ENCODE measurements around the gene HNRNPM. TPM values are rescaled to one million over a fixed set of nuclear protein-coding genes. Genes with fewer than 3 reads are reported as not detected.

The HNRNPM gene, protein sequence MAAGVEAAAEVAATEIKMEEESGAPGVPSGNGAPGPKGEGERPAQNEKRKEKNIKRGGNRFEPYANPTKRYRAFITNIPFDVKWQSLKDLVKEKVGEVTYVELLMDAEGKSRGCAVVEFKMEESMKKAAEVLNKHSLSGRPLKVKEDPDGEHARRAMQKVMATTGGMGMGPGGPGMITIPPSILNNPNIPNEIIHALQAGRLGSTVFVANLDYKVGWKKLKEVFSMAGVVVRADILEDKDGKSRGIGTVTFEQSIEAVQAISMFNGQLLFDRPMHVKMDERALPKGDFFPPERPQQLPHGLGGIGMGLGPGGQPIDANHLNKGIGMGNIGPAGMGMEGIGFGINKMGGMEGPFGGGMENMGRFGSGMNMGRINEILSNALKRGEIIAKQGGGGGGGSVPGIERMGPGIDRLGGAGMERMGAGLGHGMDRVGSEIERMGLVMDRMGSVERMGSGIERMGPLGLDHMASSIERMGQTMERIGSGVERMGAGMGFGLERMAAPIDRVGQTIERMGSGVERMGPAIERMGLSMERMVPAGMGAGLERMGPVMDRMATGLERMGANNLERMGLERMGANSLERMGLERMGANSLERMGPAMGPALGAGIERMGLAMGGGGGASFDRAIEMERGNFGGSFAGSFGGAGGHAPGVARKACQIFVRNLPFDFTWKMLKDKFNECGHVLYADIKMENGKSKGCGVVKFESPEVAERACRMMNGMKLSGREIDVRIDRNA
- total RNA-seq, result 57.8 and 136 TPM in 2 replicates

DNA sequence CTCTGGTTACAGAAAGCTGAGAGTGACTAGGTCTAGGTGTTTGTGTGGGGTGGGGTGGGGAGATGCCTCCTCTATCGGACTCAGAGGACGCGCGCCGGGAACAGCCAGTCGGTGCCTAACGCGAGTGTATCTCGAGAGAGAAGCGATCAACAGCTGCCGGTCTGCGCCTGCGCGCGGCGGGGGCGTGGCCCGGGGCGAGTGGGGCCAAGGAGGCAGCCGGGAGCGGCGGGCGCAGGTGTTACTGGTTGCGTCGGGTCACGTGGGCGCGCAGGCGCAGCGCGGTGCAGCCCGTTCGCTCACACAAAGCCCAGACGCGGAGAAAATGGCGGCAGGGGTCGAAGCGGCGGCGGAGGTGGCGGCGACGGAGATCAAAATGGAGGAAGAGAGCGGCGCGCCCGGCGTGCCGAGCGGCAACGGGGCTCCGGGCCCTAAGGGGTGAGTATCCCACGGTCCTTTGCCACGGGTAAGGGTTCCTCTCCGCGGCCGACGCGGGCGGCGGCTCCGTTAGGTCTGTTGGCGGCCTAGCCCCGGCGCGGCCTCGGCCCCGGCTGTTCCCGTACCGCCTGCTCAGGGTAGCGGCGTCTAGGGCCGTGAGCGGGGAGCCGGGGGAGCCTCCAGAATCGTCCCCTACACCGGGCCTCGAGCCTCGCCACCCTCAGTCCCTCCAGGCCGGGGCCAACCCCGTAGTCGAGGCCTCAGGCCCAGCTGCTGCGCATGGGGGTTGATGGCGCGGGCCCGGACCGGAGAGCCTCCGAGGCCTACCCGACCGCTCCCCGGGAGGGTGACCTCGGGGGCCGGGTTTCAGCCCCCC lies at the start of gene HNRNPM:
Gene HNRNPM, plus strand, starts transcription at position 299 of the 811 bp plus-strand sequence. Its CDS starts 24 bp downstream, at position 323.

DNA sequence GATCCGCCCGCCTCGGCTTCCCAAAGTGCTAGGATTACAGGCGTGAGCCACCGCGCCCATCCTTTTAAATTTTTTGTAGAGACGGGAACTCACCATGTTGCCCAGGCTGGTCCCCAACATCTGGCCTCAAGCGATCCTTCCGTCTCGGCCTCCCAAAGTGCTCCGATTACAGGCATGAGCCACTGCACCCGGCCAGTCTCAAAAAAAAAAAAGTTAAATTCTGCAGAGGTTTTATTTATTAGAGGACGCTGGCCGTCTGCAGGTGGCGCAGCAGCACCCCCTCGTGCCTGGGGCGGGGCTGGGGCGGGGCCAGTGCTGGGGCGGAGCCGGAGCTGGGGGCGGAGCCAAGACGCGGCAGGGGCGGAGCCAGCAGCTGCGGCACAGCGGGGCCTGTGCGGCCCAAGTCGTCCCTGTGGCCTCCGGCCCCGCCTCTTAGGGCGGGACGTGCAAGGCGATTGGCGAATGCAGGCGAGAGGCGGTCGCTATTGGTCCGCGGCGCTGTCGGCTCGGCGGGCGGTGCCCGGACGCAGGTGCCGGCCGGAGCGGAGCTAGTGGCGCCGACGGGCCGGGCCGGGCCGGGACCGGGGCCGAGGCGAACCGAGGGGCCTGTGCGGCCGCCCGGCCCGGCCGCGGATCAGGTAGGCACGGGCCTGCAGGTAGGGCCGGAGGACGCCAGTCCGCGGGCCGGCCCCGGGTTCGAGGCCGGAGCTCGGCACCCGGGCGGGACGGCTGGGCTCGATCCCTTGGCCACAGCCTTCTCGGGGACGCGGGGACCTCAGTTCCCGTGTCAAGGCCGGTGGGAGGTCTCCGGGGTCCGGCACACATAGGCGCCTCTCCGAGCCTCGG lies 31.8 kb upstream of the HNRNPM start, which contains the start of gene MARCHF2:
Gene MARCHF2, plus strand, starts transcription at position 523 of the 846 bp plus-strand sequence. CDS start 8,536 bp downstream, outside the sequence.

DNA sequence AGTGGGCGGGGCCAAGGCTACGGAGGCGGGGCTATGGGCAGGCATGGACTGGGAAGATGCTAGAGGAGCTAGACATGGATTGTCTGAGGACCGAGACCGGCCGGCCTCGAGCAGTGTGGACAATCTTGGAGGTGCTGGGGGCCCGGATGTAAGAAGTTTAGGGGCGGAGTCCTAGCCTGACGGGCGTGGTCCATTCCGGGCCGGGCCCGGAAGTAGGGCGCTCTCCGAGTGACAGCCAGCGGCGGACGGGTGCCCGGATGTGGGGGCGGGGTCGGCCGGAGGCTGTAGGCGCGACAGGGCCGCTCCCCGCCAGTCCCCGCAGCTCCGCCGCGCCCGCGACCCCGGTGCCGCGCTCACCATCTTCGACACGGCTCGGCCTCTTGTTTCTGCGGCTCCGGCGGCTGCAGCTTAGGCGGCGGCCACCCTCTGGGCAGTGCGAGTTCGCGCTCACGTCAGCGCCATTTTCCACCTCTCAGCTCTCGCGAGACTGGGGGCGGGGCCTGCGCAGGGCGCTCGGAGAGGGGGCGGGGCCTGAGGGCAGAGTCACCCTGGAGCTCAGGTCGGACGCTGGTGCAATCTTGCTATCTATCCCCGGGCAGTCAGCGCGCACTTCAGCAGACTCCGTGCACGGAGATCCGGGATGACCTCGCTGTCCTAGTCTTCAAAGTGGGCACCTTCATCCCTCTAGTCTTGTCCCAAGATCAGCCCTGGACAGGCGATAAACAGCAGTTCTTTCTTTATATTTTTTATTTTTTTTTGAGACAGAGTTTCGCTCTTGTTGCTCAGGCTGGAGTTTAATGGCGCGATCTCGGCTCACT lies 69.1 kb downstream of the HNRNPM start, which contains the start of gene ZNF414:
Gene ZNF414, minus strand, starts transcription at position 481 of the 818 bp plus-strand sequence. Its CDS starts 121 bp downstream, at position 360.

Other genes with a start within 250 kb of the HNRNPM start
- 10.4 and 57.3 TPM in 2 replicates for gene CERS4, start 235.6 kb upstream of the HNRNPM start, total RNA-seq
- gene CD320, start 136.6 kb upstream of the HNRNPM start, total RNA-seq, result 70.0 and 158 TPM in 2 replicates
- 31.1 and 63.6 TPM in 2 replicates for gene NDUFA7, start 123.6 kb upstream of the HNRNPM start, total RNA-seq
- gene RPS28, start 123.5 kb upstream of the HNRNPM start, total RNA-seq, result 361 and 456 TPM in 2 replicates
- 0.65 and 0.76 TPM in 2 replicates for gene KANK3, start 101.7 kb upstream of the HNRNPM start, total RNA-seq
- gene ANGPTL4, start 80.8 kb upstream of the HNRNPM start, total RNA-seq, result 5.1 and 28.2 TPM in 2 replicates
- gene RAB11B, start 54.6 kb upstream of the HNRNPM start, total RNA-seq, result 60.8 and 104 TPM in 2 replicates
- 90.9 and 115 TPM in 2 replicates for gene MARCHF2, start 31.7 kb upstream of the HNRNPM start, total RNA-seq
- not detected in 2 replicates for gene PRAM1, start 57.7 kb downstream of the HNRNPM start, total RNA-seq
- gene ZNF414, start 69.2 kb downstream of the HNRNPM start, total RNA-seq, result 18.1 and 18.5 TPM in 2 replicates
- 0.25 TPM in 1 of 2 replicates, not detected in the other for gene MYO1F, start 132.5 kb downstream of the HNRNPM start, total RNA-seq
- gene ADAMTS10, start 165.7 kb downstream of the HNRNPM start, total RNA-seq, result 5.5 and 22.7 TPM in 2 replicates
- gene NFILZ, start 185.7 kb downstream of the HNRNPM start, total RNA-seq, result not detected in 2 replicates

All from mesangial cell (primary cell).